HG02981 (cell line): ENCODE measurements around the gene TSPAN10.
"Not testable (repeated sequence)": the region's sequence is repeated elsewhere in the genome, so short reads cannot be mapped to it uniquely, and the experiment has no call there.

ENCODE experiments used
- ATAC-seq: cut with Tn5 transposase; IDR thresholded peaks from one replicate; pipeline ENCODE4 v1.9.1; 2021; ENCODE audit warnings: mild to moderate bottlenecking, moderate library complexity; ENCODE audit not compliant: unreplicated experiment

The TSPAN10 gene

GRCh38 chr17:81659038-81659437 lies 22.0 kb downstream of the TSPAN10 start:
- ATAC-seq: no peak

GRCh38 chr17:81660441-81660840 lies 23.4 kb downstream of the TSPAN10 start:
- ATAC-seq: no peak

- no peak for ATAC-seq
Observed at GRCh38 chr17:81662002-81662401, 25.0 kb downstream of the TSPAN10 start.

GRCh38 chr17:81664051-81664470 lies 27.1 kb downstream of the TSPAN10 start:
- no peak for ATAC-seq

- no peak for ATAC-seq
Observed at GRCh38 chr17:81665205-81666091, 28.5 kb downstream of the TSPAN10 start.

GRCh38 chr17:81666092-81666341 lies 29.0 kb downstream of the TSPAN10 start:
- no peak for ATAC-seq

GRCh38 chr17:81666342-81667191 lies 29.6 kb downstream of the TSPAN10 start, which contains the start of the genes CCDC137 and OXLD1:
Gene CCDC137 (plus strand): TSS chr17:81666737. CDS start chr17:81666767, 30 bp downstream.
Gene OXLD1 (minus strand): TSS chr17:81666605. CDS start chr17:81666577, 28 bp downstream.
- ATAC-seq: peak; percentile 92

GRCh38 chr17:81667754-81668153 lies 30.8 kb downstream of the TSPAN10 start:
- ATAC-seq: no peak

- no peak for ATAC-seq
Observed at GRCh38 chr17:81672504-81672903, 35.5 kb downstream of the TSPAN10 start.

- no peak for ATAC-seq
Observed at GRCh38 chr17:81672954-81673353, 36.0 kb downstream of the TSPAN10 start.

- no peak for ATAC-seq
Observed at GRCh38 chr17:81673561-81674258, 36.7 kb downstream of the TSPAN10 start.

- not testable (repeated sequence) for ATAC-seq
Observed at GRCh38 chr17:81675515-81676221, 38.7 kb downstream of the TSPAN10 start.

GRCh38 chr17:81676906-81677305 lies 39.9 kb downstream of the TSPAN10 start:
- no peak for ATAC-seq

- ATAC-seq: no peak
Observed at GRCh38 chr17:81680150-81680549, 43.2 kb downstream of the TSPAN10 start.

GRCh38 chr17:81681672-81682071 lies 44.7 kb downstream of the TSPAN10 start:
- no peak for ATAC-seq

- ATAC-seq: no peak
Observed at GRCh38 chr17:81682565-81683207, 45.7 kb downstream of the TSPAN10 start.

GRCh38 chr17:81683208-81683583 lies 46.2 kb downstream of the TSPAN10 start:
- ATAC-seq: no peak

GRCh38 chr17:81683584-81684441 lies 46.8 kb downstream of the TSPAN10 start, which contains the start of the genes ARL16 and HGS:
Gene ARL16 (minus strand): TSS chr17:81683797. CDS start chr17:81683753, 44 bp downstream.
Gene HGS (plus strand): TSS chr17:81684011. CDS start chr17:81684067, 56 bp downstream.
- peak; percentile 87 for ATAC-seq

- ATAC-seq: no peak
Observed at GRCh38 chr17:81684442-81684911, 47.5 kb downstream of the TSPAN10 start.
